Spleen (tissue), 11 donors: Measurements from ENCODE around the gene WFDC9. TPM values are rescaled to one million over a fixed set of nuclear protein-coding genes. Genes with fewer than 3 reads are reported as not detected.

Experiments
- DNase-seq: peaks from one replicate; pipeline ENCODE4 v3.0.0-alpha.2; 2020
- H3K27ac ChIP-seq, 8 donors: fragments of 200-600 bp; sonication (generic) in 7 of 8; 1 replicate in 4 of 8; 2 replicates in 4 of 8; pipeline versions ENCODE4 v1.5.0 to v1.8.0; 2016 to 2021; ENCODE audit warnings: inconsistent platforms in 4 of 8, mild to moderate bottlenecking in 4 of 8, moderate library complexity in 1 of 8
- H3K27me3 ChIP-seq, 7 donors: fragments of 200-600 bp; sonication (generic) in 6 of 7; replicated peaks in 1 of 7; 1 replicate in 4 of 7; 2 replicates in 3 of 7; pipeline versions ENCODE4 v1.5.0 to v1.8.0; 2016 to 2021; ENCODE audit warnings: inconsistent platforms in 3 of 7, mild to moderate bottlenecking in 1 of 7
- H3K36me3 ChIP-seq, 6 donors: fragments of 200-600 bp; sonication (generic) in 5 of 6; 1 replicate in 4 of 6; 2 replicates in 2 of 6; pipeline versions ENCODE4 v1.5.0 to v1.8.0; 2016 to 2021; ENCODE audit warnings: inconsistent platforms in 2 of 6
- H3K4me1 ChIP-seq, 6 donors: fragments of 200-600 bp; sonication (generic) in 5 of 6; 1 replicate in 3 of 6; 2 replicates in 3 of 6; pipeline versions ENCODE4 v1.5.0 to v1.8.0; 2016 to 2021; ENCODE audit warnings: inconsistent platforms in 3 of 6
- H3K4me3 ChIP-seq, 8 donors: fragments of 200-600 bp; sonication (generic) in 7 of 8; 1 replicate in 4 of 8; 2 replicates in 4 of 8; pipeline versions ENCODE4 v1.5.0 to v1.8.0; 2016 to 2021; ENCODE audit warnings: inconsistent platforms in 4 of 8, mild to moderate bottlenecking in 4 of 8, moderate library complexity in 2 of 8
- H3K9me3 ChIP-seq, 8 donors: fragments of 200-600 bp; sonication (generic) in 7 of 8; 1 replicate in 4 of 8; 2 replicates in 4 of 8; pipeline versions ENCODE4 v1.5.0 to v1.8.0; 2016 to 2021; ENCODE audit warnings: inconsistent platforms in 4 of 8
- CTCF ChIP-seq, 11 experiments: fragments of 200-600 bp in 7 of 11; fragments of 450-650 bp in 4 of 11; sonication (generic) in 4 of 11; IDR thresholded peaks in 8 of 11; conservative IDR thresholded peaks in 3 of 11; 1 replicate in 7 of 11; 2 replicates in 4 of 11; pipeline versions ENCODE4 v1.4.0 to v1.8.0; 2016 to 2021; ENCODE audit warnings: antibody characterized with exemption in 11 of 11, inconsistent platforms in 4 of 11, mild to moderate bottlenecking in 1 of 11
- POLR2A ChIP-seq, 3 donors: fragments of 450-650 bp; IDR thresholded peaks; one replicate each; pipeline ENCODE4 v1.5.1; 2017; ENCODE audit warnings: antibody characterized with exemption in 3 of 3, mild to moderate bottlenecking in 1 of 3
- POLR2AphosphoS5 ChIP-seq, 3 donors: sonication (generic); formaldehyde crosslinking; IDR thresholded peaks; one replicate each; pipeline ENCODE4 v1.5.1; 2017; ENCODE audit warnings: antibody characterized with exemption in 3 of 3
- WGBS, 5 donors: extraction: QIAGEN DNeasy Blood & Tissue Kit in 3 of 5; methylation state at CpG; one replicate each; pipeline versions ENCODE4 v1.1.5 to v1.1.7; 2013 to 2018; 5-methylcytosine and 5-hydroxymethylcytosine counted together
- intact Hi-C: fragments of 100-400 bp; cut with DNase I; formaldehyde crosslinking; loops from one replicate; pipeline ENCODE4 v1.15.0; 2023; ENCODE audit warnings: low total_unique reads
- polyA plus RNA-seq, 3 donors: library from polyadenylated mRNA; stranded (reverse); fragments of 200-250 nt; gene quantifications; one replicate each; pipeline ENCODE4 v1.2.1, GENCODE V29; 2013
- total RNA-seq, 7 donors: library from RNA; depleted of rRNA in 3 of 7; stranded (reverse); fragments of >200 nt in 3 of 7; fragmentation: NEBNext Ultra II Directional in 4 of 7; extraction: Animal tissue kit (Norgen Biotek cat#: 25700) in 4 of 7; gene quantifications; one replicate each; pipeline versions ENCODE4 v1.1.0 to v1.2.1, GENCODE V29; 2016 to 2021
- donor health status: healthy with polysubstance abuse.
- donor health status: DM: no; HTN: no; CAD: no; lungs with moderate emphysema.
- donor health status: DM: no; HTN: no; CAD: no.
- donor health status: Bipolar disorder and iron deficiency.
- donor health status: healthy.
- donor health status: DM: no; HTN: no; CAD: no.
- donor health status: DM: yes; HTN: yes; CAD: no.

Gene WFDC9
- total and polyA plus RNA-seq, 10 donors: not detected

GRCh38 chr20:45611054-45611453, 20.0 kb downstream of the WFDC9 start:
- intact Hi-C loops: no loop called here
- 47 to 67% (median 62%) methylated on average over 4 of the region's 4 CpGs for WGBS, 5 donors
- TF ChIP-seq CTCF (IDR thresholded peaks at IDR 0.05 in 8 of 11, conservative IDR thresholded peaks at IDR 0.05 in 3 of 11): no peak
- H3K9me3 ChIP-seq: peaks cover 0 to 15% (median 10%) of the 10 kb centered on the region in 8 donors
- H3K27ac ChIP-seq: peak overlapping the region in 2 of 8 donors; percentile 28 to 34
- H3K4me1 ChIP-seq: no peaks in the 10 kb centered on the region
- H3K4me3 ChIP-seq: no peak overlapping the region
- H3K36me3 ChIP-seq: no peaks in the 10 kb centered on the region
- H3K27me3 ChIP-seq: peaks cover 0 to 18% (median 0%) of the 10 kb centered on the region in 7 donors
- DNase-seq: no peak

- peaks cover 0 to 29% (median 0%) of the 10 kb centered on the region in 7 donors for H3K27me3 ChIP-seq
- H3K27ac ChIP-seq: no peak overlapping the region
These were observed 23.3 kb downstream of the WFDC9 start for GRCh38 chr20:45607810-45608209.

GRCh38 chr20:45595235-45595634, 35.8 kb downstream of the WFDC9 start:
- TF ChIP-seq CTCF (IDR thresholded peaks at IDR 0.05 in 8 of 11, conservative IDR thresholded peaks at IDR 0.05 in 3 of 11): no peak
- no peak for TF ChIP-seq POLR2A (IDR thresholded peaks at IDR 0.05)
- TF ChIP-seq POLR2AphosphoS5 (IDR thresholded peaks at IDR 0.05): no peak
- Histone ChIP-seq H3K36me3 (no peaks in the 10 kb centered on the region), H3K27me3 (peaks cover 0 to 49% (median 0%) of the 10 kb centered on the region in 7 donors), H3K9me3 (no peaks in the 10 kb centered on the region), H3K4me1 (no peaks in the 10 kb centered on the region), H3K4me3 (no peak overlapping the region), H3K27ac (no peak overlapping the region)
- no peak for DNase-seq
- intact Hi-C loops: loop anchor here (10.0 kb wide), 1 partner anchor 180 kb away; no protein-coding TSS in a partner anchor
- whole genome bisulfite sequencing, 5 donors: 0 to 81% (median 32%) methylated on average over 1 of the region's 1 CpG

More at GRCh38 chr20:45607810-45608209, 23.3 kb downstream of the WFDC9 start:
- intact Hi-C loops: no loop called here
- WGBS, 5 donors: 83 to 100% (median 89%) methylated on average over 1 of the region's 1 CpG
- peaks cover 0 to 28% (median 21%) of the 10 kb centered on the region in 8 donors for H3K9me3 ChIP-seq
- no peaks in the 10 kb centered on the region for H3K36me3 ChIP-seq
- H3K4me3 ChIP-seq: no peak overlapping the region
- TF ChIP-seq POLR2A (IDR thresholded peaks at IDR 0.05): no peak
- no peak for TF ChIP-seq POLR2AphosphoS5 (IDR thresholded peaks at IDR 0.05)
- TF ChIP-seq CTCF (IDR thresholded peaks at IDR 0.05 in 8 of 11, conservative IDR thresholded peaks at IDR 0.05 in 3 of 11): no peak
- no peaks in the 10 kb centered on the region for H3K4me1 ChIP-seq
- no peak for DNase-seq

GRCh38 chr20:45593498-45593897, 37.6 kb downstream of the WFDC9 start:
- H3K9me3 ChIP-seq: no peaks in the 10 kb centered on the region
- intact Hi-C loops: loop anchor here (10.0 kb wide), 1 partner anchor 181 kb away; no protein-coding TSS in a partner anchor
- H3K27ac ChIP-seq: no peak overlapping the region
- no peaks in the 10 kb centered on the region for H3K4me1 ChIP-seq
- TF ChIP-seq POLR2AphosphoS5 (IDR thresholded peaks at IDR 0.05) (no peak), CTCF (IDR thresholded peaks at IDR 0.05 in 8 of 11, conservative IDR thresholded peaks at IDR 0.05 in 3 of 11) (no peak), POLR2A (IDR thresholded peaks at IDR 0.05) (no peak)
- DNase-seq: no peak
- no peak overlapping the region for H3K4me3 ChIP-seq
- H3K36me3 ChIP-seq: no peaks in the 10 kb centered on the region
- peaks cover 0 to 35% (median 0%) of the 10 kb centered on the region in 7 donors for H3K27me3 ChIP-seq
- WGBS, 5 donors: 0 to 97% (median 45%) methylated on average over 1 of the region's 1 CpG
